Erythroblast (primary cell): ENCODE measurements around the gene ERC2.

Experiments
- GATA1 ChIP-seq: IDR thresholded peaks from 2 replicates; pipeline ENCODE4 v1.6.1; 2011; ENCODE audit warnings: low read depth, mild to moderate bottlenecking, control low read depth, low read length, moderate library complexity
- POLR2A ChIP-seq: IDR thresholded peaks from 2 replicates; pipeline ENCODE4 v1.6.1; 2011; ENCODE audit warnings: mild to moderate bottlenecking, low read length

DNA sequence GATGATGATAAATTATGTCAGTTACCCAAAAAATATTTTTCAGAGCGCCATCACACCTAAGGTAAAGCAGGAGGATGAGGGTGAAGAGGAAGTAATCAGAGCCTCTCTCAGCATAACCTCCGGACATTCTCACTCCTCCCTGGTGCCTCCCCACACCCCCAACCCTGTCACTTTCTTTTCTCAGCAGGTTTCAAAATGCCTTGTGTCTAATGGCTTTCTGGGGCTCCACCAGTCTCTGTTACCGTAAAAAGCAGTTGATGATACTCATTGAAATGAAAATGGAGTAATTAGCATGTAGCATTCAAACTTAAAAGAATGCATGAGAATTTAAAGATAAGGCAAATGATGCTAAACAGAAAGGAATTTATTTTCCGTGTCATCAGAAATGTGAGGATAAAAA lies 180.0 kb downstream of the ERC2 start:
- TF ChIP-seq POLR2A, result no peak
- no peak for TF ChIP-seq GATA1
